KBM-7 (cell line): Measurements from ENCODE around the gene NHEJ1.
A peak's percentile ranks its signal among the peaks of the same experiment; 100 is the strongest.

Experiments
- DNase-seq: peaks from one replicate; pipeline ENCODE4 v3.0.0-alpha.2; 2015
- in situ Hi-C: fragments of 300-500 bp; cut with MboI; formaldehyde crosslinking; loops from 2 replicates; pipeline ENCODE4 v1.14.3; 2020; ENCODE audit warnings: low sequenced_read_pairs, low pct_unique_long_range_greater_than_20kb, mixed read lengths

The NHEJ1 gene

GRCh38 chr2:219104107-219105035 lies 56.2 kb downstream of the NHEJ1 start:
- peak; percentile 51 for DNase-seq
- in situ Hi-C loops = no loop called here

DNA sequence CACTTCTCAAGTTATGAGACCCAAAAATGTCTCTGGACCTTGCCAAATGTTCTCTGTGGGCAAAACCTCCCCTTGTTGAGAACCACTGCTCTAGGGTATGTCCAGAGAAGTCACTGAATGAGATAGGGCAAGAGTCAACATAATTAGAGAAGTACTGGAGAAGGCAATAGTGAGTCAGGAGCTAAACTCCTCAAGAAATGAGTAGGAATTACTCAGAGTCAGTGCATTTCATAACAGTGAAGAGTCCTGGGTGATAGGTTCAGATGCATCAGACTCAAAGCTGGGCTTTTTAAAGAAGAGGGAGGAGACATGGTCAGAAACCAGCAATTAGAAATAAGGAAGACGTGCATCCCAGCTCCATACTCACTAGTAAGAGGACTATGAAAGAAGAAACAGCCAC lies 61.3 kb downstream of the NHEJ1 start:
- in situ Hi-C loops = no loop called here
- no peak for DNase-seq

DNA sequence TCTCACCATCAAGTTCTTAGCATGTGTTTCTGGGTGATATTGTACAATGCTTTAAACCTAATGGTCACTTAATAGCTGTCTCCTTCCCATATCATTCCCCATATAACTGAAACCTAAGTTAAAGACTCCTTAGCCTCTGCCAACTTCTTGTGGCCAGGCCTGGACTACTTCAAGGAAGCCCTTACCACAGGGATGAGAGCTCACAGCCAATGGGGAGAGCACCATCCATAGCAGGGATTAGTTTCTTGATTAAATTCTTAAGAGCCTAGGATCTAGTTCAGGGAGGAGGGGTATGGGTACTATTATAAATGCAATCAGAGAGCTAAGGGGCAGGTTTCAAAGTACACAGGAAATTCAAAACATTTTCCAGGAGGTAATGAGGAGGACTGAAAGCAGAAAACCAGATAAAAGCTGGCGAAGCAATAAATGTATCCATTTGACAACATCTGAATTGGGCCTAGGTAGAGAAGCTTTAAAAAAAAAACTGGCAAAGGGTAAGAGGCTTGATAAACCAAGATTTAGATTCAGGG lies 65.1 kb downstream of the NHEJ1 start:
- no peak for DNase-seq
- in situ Hi-C loops = no loop called here

DNA sequence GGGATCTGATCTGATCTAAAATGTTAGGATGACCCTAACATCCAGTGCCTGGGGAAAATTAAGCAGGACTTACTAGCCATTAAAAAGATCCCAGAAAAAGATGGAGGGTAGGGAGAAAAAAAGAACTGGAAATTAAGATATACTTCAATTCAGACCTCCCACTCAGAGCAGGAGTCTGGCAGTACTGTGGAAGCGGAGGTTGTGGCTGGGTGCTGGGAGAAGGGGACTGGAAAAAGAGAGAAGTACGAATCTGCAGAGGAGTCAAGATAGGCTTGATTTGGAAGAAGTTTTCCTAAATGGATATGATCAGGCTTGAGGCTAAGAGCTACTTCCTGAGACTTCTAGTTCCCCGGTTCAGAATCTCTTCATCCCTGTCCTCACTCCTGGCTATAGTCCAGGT lies 66.4 kb downstream of the NHEJ1 start:
- no peak for DNase-seq
- in situ Hi-C loops = no loop called here

- in situ Hi-C loops = no loop called here
- no peak for DNase-seq
These were observed 69.9 kb downstream of the NHEJ1 start for GRCh38 chr2:219090436-219091299.

- in situ Hi-C loops = no loop called here
These were observed 71.3 kb downstream of the NHEJ1 start for GRCh38 chr2:219089330-219089729.

GRCh38 chr2:219087848-219088247 lies 72.8 kb downstream of the NHEJ1 start:
- in situ Hi-C loops = no loop called here
- DNase-seq = no peak

More at GRCh38 chr2:219089330-219089729, 71.3 kb downstream of the NHEJ1 start:
- DNase-seq = no peak

- in situ Hi-C loops = no loop called here
- no peak for DNase-seq
These were observed 73.3 kb downstream of the NHEJ1 start for GRCh38 chr2:219087361-219087760.

GRCh38 chr2:219086196-219086595 lies 74.4 kb downstream of the NHEJ1 start:
- in situ Hi-C loops = no loop called here
- DNase-seq = no peak

DNA sequence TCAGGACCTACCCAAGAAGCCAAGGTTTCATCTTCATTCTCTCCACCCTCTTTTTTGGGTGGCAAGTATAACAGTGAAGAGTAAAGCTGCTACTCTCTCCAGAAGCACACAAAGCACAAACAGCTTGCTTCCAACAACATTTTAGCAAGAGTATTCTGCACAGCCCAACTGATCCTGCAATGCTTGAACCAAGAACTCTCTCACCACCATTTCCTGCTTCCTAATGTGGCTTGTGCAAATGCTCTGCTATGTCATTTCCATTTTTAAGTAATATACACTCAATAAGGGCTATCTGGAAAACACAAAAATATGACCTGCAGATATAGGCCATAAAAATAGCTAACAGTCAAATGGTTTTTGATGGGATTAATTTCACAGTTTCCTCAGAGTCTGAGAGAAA lies 75.8 kb downstream of the NHEJ1 start:
- DNase-seq = no peak
- in situ Hi-C loops = no loop called here

GRCh38 chr2:219082332-219082958 lies 78.2 kb downstream of the NHEJ1 start:
- no peak for DNase-seq
- in situ Hi-C loops = no loop called here

- no peak for DNase-seq
- in situ Hi-C loops = no loop called here
These were observed 78.8 kb downstream of the NHEJ1 start for GRCh38 chr2:219081701-219082331.

DNA sequence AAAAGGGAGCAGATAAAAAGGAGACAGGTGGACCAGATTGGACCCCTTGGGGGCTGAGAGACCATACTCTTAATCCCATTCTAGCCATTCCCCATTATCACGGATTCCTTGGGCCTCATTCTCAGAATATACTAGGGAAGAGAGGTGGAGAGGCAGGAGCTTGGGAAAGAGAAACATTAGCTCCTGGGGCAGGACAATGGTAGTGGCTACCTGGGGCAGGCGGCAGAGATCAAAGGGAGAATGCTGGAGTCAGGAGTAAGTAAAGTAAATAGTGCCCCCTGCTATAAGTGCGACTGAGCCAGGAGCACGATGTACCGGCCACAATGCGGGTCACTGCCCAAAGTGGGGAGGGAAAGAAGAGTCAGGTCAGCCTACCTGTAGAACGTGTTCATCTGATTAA lies 79.5 kb downstream of the NHEJ1 start:
- DNase-seq = no peak
- in situ Hi-C loops = no loop called here

- in situ Hi-C loops = no loop called here
These were observed 81.2 kb downstream of the NHEJ1 start for GRCh38 chr2:219079417-219079816.

GRCh38 chr2:219078951-219079350 lies 81.7 kb downstream of the NHEJ1 start:
- in situ Hi-C loops = no loop called here

More at GRCh38 chr2:219079417-219079816, 81.2 kb downstream of the NHEJ1 start:
- DNase-seq = no peak

DNA sequence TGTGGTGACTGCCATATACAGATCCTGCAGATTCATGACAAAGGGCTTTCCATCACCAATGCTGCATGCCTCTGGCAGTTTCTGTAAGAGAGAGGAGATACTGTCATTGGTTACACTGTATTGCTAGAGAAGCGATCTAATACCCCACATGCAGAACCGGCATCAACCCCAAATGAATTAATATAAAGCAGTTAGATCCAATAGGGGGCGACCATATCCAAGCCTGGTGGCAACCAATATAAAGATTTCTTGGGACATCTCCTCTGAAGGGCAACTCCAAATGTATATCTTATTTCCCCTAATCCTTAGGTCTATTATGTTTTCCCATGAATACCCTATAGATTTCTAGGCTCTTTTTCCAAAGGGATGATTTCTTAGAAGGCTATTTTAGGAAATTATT lies 82.5 kb downstream of the NHEJ1 start:
- DNase-seq = no peak
- in situ Hi-C loops = no loop called here

More at GRCh38 chr2:219078951-219079350, 81.7 kb downstream of the NHEJ1 start:
- no peak for DNase-seq

DNA sequence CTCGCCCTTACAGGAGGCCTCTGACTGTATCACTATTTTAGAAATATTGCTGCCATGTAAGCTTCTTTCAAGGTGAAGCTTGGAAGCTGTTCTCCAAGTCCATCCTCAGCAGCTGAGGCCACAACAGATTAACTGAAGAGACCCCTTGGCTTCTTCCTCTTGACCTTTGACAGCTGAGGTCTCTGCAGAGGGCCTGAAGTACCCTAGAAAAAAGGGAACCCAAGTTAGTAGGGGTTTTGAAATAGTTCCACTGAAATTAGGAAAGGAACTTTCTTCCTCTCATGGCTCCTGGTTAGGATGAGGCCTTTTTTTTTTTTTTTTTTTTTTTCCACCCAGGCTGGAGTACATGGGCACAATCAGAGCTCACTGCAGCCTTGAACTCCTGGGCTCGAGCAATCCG lies 84.4 kb downstream of the NHEJ1 start:
- no peak for DNase-seq
- in situ Hi-C loops = no loop called here

DNA sequence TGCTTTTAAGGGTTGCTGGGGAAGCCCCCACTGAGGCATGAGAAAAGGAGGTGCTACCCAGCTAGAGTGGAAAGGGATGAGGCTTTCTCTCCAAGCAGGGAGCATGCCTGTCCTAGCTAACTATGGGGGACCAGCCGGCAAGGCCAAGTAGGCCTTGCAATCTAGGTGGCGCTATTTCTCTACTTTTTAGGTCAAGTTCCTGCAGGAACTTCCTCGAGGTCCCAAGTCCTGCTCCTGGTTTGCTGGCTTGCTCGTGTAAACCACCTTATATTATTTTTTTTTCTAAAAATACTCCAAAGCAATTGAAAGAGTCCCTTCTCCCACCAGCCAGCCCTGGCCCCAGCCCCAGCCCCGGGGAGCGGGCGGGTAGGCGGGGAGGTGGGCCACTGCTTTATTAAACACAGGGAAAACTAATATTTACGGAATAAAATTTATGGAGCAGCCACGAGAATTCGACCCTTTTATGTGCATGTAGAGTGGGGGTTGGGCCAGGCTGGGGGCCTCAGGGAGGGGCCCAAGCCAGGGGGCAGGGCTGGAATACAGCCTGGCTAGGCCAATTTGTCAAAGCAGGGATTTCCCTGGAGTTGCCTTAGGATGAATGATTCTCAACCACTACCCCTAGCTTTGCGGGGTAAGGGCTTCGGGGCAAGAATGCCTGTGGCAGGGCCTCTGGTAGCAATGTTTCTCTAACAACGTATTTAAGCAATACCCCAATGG lies 87.0 kb downstream of the NHEJ1 start:
- DNase-seq = peak; percentile 48
- in situ Hi-C loops = no loop called here
